ENCODE results near the gene NCOA5.

DNA sequence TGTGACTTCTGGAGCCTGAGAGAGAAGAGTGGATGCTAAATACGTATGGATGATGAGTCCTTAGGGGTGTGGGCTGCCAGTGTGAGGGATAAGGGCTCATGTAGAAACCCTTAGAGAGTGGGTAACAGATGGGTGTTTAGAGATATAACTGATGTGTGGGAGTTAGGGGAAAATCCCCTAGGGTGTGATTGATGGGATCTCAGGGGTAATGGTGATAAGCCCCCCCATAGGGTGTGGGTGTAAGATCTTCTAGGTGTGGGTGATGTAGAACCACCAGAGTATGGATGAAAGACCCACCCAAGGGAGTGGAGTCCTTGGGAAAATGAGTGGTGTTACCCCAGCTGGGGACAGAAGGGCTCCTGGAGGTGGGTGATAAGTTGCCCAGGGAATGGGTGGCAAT, 34.5 kb downstream of the NCOA5 start:
- TF ChIP-seq, protein P1, sequence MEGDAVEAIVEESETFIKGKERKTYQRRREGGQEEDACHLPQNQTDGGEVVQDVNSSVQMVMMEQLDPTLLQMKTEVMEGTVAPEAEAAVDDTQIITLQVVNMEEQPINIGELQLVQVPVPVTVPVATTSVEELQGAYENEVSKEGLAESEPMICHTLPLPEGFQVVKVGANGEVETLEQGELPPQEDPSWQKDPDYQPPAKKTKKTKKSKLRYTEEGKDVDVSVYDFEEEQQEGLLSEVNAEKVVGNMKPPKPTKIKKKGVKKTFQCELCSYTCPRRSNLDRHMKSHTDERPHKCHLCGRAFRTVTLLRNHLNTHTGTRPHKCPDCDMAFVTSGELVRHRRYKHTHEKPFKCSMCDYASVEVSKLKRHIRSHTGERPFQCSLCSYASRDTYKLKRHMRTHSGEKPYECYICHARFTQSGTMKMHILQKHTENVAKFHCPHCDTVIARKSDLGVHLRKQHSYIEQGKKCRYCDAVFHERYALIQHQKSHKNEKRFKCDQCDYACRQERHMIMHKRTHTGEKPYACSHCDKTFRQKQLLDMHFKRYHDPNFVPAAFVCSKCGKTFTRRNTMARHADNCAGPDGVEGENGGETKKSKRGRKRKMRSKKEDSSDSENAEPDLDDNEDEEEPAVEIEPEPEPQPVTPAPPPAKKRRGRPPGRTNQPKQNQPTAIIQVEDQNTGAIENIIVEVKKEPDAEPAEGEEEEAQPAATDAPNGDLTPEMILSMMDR (IDR thresholded peaks at IDR 0.05; ENCODE audit: poor library complexity): no peak
- TF ChIP-seq EZH2phosphoT487 (IDR thresholded peaks at IDR 0.05; ENCODE audit: low read depth, severe bottlenecking, unreplicated experiment) (no peak), EZH2 (IDR thresholded peaks at IDR 0.05; ENCODE audit: borderline replicate concordance) (no peak)
